Hepatocyte (in vitro differentiated cells): Measurements from ENCODE around the gene RAB21.

ENCODE experiments used
- CTCF ChIP-seq: fragments of 200-600 bp; sonication (generic); IDR thresholded peaks from 2 replicates; pipeline ENCODE4 v1.5.1; 2016; ENCODE audit warnings: antibody characterized with exemption, mild to moderate bottlenecking; ENCODE audit not compliant: poor library complexity
- EZH2 ChIP-seq: fragments of 200-600 bp; sonication (generic); IDR thresholded peaks from 2 replicates; pipeline ENCODE4 v1.6.1; 2016; ENCODE audit warnings: antibody characterized with exemption, mild to moderate bottlenecking, borderline replicate concordance
- EZH2phosphoT487 ChIP-seq: fragments of 200-600 bp; sonication (generic); IDR thresholded peaks from one replicate; pipeline ENCODE4 v1.6.1; 2018; ENCODE audit warnings: antibody characterized with exemption, mild to moderate bottlenecking, low read depth, moderate library complexity; ENCODE audit not compliant: unreplicated experiment, severe bottlenecking

DNA sequence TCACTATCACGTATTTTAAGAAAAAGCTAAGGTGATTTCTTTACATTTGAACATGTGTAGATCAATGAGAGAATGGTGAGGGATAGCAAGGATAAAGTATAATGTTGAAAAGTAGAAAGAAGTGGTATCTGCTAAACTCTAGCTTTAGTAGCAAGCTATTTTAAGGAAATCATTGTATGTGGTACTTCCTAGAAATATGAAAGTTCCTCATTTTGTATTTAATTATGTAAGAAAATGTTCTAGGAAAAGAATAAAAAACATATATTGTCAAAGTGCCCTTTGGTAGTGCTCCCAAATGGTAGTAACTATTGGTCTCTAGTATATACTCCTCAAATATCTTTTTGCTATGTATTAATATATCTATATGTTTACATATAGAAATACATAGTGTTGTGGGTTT lies 35.7 kb downstream of the RAB21 start:
- TF ChIP-seq CTCF: no peak
- no peak for TF ChIP-seq EZH2
- TF ChIP-seq EZH2phosphoT487: no peak
